ENCODE data around the gene FMOD. TPM values are rescaled to one million over a fixed set of nuclear protein-coding genes. Genes with fewer than 3 reads are reported as not detected.

FMOD gene
- total RNA-seq, 1 experiment from 2014 or later: not detected

DNA sequence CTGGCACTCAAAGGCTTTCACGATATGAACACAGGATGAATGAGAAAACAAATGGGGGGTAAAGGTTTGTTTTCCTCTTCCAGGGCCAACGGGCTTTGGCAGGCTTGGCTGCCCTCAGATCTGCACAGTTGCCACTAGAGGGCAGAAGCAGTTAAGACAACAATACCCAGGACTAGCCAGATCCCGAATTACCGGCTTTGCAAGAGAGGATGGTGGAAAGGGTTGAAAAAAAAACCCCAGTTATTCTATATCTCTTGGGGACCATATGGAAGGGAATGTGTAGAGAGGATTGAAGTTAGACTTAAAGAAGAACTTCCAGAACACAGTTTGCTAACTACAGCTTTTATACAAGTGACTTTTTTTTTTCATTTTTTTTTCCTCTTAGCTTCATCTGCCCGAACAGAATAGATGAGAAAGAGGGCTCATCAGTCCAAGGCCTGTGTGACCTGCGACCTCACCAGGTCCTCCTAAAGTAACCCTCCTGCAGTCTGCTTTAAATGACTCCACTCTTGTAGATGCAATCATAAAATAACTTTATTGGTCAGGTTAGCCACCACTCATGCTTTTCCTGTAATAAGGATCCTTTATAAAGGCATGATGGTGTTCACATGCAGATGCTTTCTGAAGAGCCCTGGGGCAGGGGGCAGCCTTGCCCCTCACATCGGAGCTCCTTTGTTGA lies 10.7 kb downstream of the FMOD start:
- BruUV-seq (replicated peaks): no TSS peak
- CTCF ChIA-PET: interaction anchor here (0.6 to 1.8 kb wide), 7 partner anchors 67 to 361 kb away, joined by 3 to 9 read pairs (median 4); no protein-coding TSS in a partner anchor
- Histone ChIP-seq H4K20me1 (ENCODE audit: low read length) (no peaks in the 10 kb centered on the region), H3K79me2 (ENCODE audit: low read length) (no peaks in the 10 kb centered on the region), H3K9me3 (ENCODE audit: low read length) (no peaks in the 10 kb centered on the region), H3K9ac (ENCODE audit: low read length) (no peak overlapping the region), H3F3A (ENCODE audit: low read length, unreplicated experiment) (no peaks in the 10 kb centered on the region), H3K4me3 (ENCODE audit: low read length) (no peak overlapping the region), H3K27ac (ENCODE audit: low read length) (no peak overlapping the region), H3K36me3 (ENCODE audit: low read depth, low read length) (no peaks in the 10 kb centered on the region), H2AFZ (ENCODE audit: low read length) (no peak overlapping the region), H3K9me2 (replicated peaks; ENCODE audit: low read length) (no peaks in the 10 kb centered on the region), H3K4me2 (ENCODE audit: low read length) (no peak overlapping the region), H3K4me1 (ENCODE audit: insufficient read depth, low read length) (no peaks in the 10 kb centered on the region; the same call in 1 of the 2 replicates), H3K27me3 (ENCODE audit: low read length) (peaks cover 26% of the 10 kb centered on the region)
- DNase-seq (peak; percentile 94), ATAC-seq (peak; percentile 90)
- POLR2A ChIA-PET (ENCODE audit: unreplicated experiment): no interaction called here
- intact Hi-C loops (cut with micrococcal nuclease): loop anchor here (1.0 kb wide), 4 partner anchors 101 to 362 kb away; no protein-coding TSS in a partner anchor
- TF ChIP-seq, protein P1, sequence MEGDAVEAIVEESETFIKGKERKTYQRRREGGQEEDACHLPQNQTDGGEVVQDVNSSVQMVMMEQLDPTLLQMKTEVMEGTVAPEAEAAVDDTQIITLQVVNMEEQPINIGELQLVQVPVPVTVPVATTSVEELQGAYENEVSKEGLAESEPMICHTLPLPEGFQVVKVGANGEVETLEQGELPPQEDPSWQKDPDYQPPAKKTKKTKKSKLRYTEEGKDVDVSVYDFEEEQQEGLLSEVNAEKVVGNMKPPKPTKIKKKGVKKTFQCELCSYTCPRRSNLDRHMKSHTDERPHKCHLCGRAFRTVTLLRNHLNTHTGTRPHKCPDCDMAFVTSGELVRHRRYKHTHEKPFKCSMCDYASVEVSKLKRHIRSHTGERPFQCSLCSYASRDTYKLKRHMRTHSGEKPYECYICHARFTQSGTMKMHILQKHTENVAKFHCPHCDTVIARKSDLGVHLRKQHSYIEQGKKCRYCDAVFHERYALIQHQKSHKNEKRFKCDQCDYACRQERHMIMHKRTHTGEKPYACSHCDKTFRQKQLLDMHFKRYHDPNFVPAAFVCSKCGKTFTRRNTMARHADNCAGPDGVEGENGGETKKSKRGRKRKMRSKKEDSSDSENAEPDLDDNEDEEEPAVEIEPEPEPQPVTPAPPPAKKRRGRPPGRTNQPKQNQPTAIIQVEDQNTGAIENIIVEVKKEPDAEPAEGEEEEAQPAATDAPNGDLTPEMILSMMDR (conservative IDR thresholded peaks at IDR 0.05; ENCODE audit: low read depth, low read length): peak; percentile 98
- TF ChIP-seq EZH2phosphoT487 (IDR thresholded peaks at IDR 0.05; ENCODE audit: borderline replicate concordance, low read length) (no peak), EZH2 (IDR thresholded peaks at IDR 0.05; ENCODE audit: low read length, unreplicated experiment) (no peak)

DNA sequence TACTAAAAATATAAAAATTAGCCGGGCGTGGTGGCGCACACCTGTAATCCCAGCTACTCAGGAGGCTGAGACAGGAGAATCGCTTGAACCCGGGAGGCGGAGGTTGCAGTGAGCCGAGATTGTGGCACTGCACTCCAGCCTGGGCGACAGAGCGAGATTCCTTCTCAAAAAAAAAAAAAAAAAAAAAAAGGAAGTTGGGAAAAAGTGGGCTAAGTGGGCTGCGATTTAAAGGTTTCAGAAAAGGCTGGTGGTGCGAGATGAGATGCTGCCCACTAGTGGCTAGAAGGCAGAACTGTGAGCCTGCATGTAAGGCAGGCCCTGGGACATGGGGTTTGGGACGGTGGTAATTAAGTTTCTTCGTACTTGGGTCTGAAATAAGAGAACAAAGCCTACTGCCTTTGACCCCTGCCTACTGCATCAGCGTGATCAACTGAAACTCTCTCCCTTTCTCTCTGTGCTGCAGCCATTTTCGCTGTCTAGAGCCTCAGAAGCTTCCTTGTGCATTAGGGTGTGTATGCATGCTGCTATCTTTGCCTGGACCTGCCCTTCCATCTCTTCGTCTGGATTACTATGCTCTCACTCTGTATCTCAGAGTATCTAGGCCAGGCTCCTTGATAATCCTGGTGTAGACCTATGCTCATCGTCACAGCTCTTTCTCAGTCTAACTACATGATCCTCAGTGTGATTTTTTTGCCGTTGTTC lies 12.4 kb downstream of the FMOD start:
- DNase-seq (peak; percentile 73), ATAC-seq (peak; percentile 35)
- intact Hi-C loops (cut with micrococcal nuclease): loop anchor here (1.0 kb wide), 1 partner anchor 65 kb away; no protein-coding TSS in a partner anchor
- Histone ChIP-seq H3K79me2 (ENCODE audit: low read length) (no peaks in the 10 kb centered on the region), H3K27me3 (ENCODE audit: low read length) (0 out of 2 replicates have a peak, but pooled peaks cover 8% of the 10 kb centered on the region), H3K36me3 (ENCODE audit: low read depth, low read length) (no peaks in the 10 kb centered on the region), H4K20me1 (ENCODE audit: low read length) (no peaks in the 10 kb centered on the region), H3K4me2 (ENCODE audit: low read length) (no peak overlapping the region), H2AFZ (ENCODE audit: low read length) (no peak overlapping the region), H3F3A (ENCODE audit: low read length, unreplicated experiment) (no peaks in the 10 kb centered on the region), H3K4me1 (ENCODE audit: insufficient read depth, low read length) (no peaks in the 10 kb centered on the region; the same call in 1 of the 2 replicates), H3K9me2 (replicated peaks; ENCODE audit: low read length) (no peaks in the 10 kb centered on the region), H3K9me3 (ENCODE audit: low read length) (no peaks in the 10 kb centered on the region), H3K27ac (ENCODE audit: low read length) (no peak overlapping the region), H3K9ac (ENCODE audit: low read length) (no peak overlapping the region), H3K4me3 (ENCODE audit: low read length) (no peak overlapping the region)
- TF ChIP-seq, protein P1 (conservative IDR thresholded peaks at IDR 0.05; ENCODE audit: low read depth, low read length): peak; percentile 78
- no peak for TF ChIP-seq EZH2 (IDR thresholded peaks at IDR 0.05; ENCODE audit: low read length, unreplicated experiment)
- ChIA-PET POLR2A (ENCODE audit: unreplicated experiment) (no interaction called here), CTCF (interaction anchor here (0.7 to 0.9 kb wide), 4 partner anchors 32 to 132 kb away, joined by 3 to 11 read pairs (median 5); no protein-coding TSS in a partner anchor)
- BruUV-seq (replicated peaks): no TSS peak
